CD4-positive, alpha-beta T cell treated with Interleukin-6 at 100 ng/mL for 8 hours (primary cell): ENCODE data around the gene PRDX2.

Experiments used
- DNase-seq: peaks from one replicate; pipeline ENCODE4 v3.0.0-alpha.2; 2020; ENCODE audit warnings: mixed read lengths, low spot score

Gene PRDX2

GRCh38 chr19:12779162-12779993 lies 22.2 kb downstream of the PRDX2 start:
- no peak for DNase-seq

- no peak for DNase-seq
Measured at GRCh38 chr19:12778905-12779161, 22.8 kb downstream of the PRDX2 start.

GRCh38 chr19:12778017-12778904 lies 23.3 kb downstream of the PRDX2 start:
- peak; percentile 29 for DNase-seq

GRCh38 chr19:12777217-12778016 lies 24.2 kb downstream of the PRDX2 start:
- DNase-seq, result peak; percentile 74

GRCh38 chr19:12774588-12775555 lies 26.7 kb downstream of the PRDX2 start, which contains the start of gene HOOK2:
TSS of gene HOOK2 (minus strand) at chr19:12775552. CDS start at chr19:12775449, 103 bp downstream.
- peak; percentile 48 for DNase-seq

- DNase-seq, result no peak
Measured at GRCh38 chr19:12773571-12773970, 28.0 kb downstream of the PRDX2 start.

GRCh38 chr19:12772323-12772722 lies 29.3 kb downstream of the PRDX2 start:
- DNase-seq, result no peak

- no peak for DNase-seq
Measured at GRCh38 chr19:12770922-12771321, 30.7 kb downstream of the PRDX2 start.

GRCh38 chr19:12769689-12770088 lies 31.9 kb downstream of the PRDX2 start:
- DNase-seq, result peak; percentile 65

- DNase-seq, result no peak
Measured at GRCh38 chr19:12767666-12768065, 33.9 kb downstream of the PRDX2 start.

- DNase-seq, result no peak
Measured at GRCh38 chr19:12767150-12767549, 34.5 kb downstream of the PRDX2 start.

- DNase-seq, result peak; percentile 65
Measured at GRCh38 chr19:12766051-12766521, 35.5 kb downstream of the PRDX2 start.

GRCh38 chr19:12764698-12765097 lies 36.9 kb downstream of the PRDX2 start:
- no peak for DNase-seq

GRCh38 chr19:12763100-12763499 lies 38.5 kb downstream of the PRDX2 start:
- no peak for DNase-seq

GRCh38 chr19:12759686-12760085 lies 41.9 kb downstream of the PRDX2 start:
- DNase-seq, result no peak

- DNase-seq, result peak; percentile 43
Measured at GRCh38 chr19:12757544-12758274, 43.9 kb downstream of the PRDX2 start.

GRCh38 chr19:12756150-12756883 lies 45.3 kb downstream of the PRDX2 start:
- no peak for DNase-seq

- no peak for DNase-seq
Measured at GRCh38 chr19:12754465-12755196, 47.0 kb downstream of the PRDX2 start.
